GM18499 (cell line): ENCODE results near the gene NYAP2.

ENCODE experiments used
- ATAC-seq: cut with Tn5 transposase; IDR thresholded peaks from one replicate; pipeline ENCODE4 v1.9.1; 2021; ENCODE audit warnings: moderate number of reproducible peaks; ENCODE audit not compliant: insufficient read depth, unreplicated experiment

The NYAP2 gene

DNA sequence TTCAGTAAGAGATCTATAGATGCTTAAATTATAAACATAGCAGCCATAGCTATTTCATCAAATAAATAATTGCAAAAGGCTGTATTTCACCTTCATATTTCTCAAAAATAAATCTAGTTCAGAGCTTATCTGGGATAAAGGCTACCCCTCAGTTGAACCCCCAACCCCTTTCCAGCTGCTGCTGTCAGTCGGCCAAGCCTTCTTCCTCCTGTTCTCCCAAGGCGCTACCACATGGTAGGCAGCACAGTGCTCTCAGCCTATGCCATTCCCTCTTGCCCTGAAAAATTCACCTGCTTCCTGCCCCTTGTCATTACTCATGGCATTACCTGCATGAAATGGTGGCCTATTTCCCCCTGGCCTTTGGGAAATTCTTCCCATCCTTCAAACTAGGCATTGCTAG lies 136.5 kb downstream of the NYAP2 start:
- no peak for ATAC-seq

DNA sequence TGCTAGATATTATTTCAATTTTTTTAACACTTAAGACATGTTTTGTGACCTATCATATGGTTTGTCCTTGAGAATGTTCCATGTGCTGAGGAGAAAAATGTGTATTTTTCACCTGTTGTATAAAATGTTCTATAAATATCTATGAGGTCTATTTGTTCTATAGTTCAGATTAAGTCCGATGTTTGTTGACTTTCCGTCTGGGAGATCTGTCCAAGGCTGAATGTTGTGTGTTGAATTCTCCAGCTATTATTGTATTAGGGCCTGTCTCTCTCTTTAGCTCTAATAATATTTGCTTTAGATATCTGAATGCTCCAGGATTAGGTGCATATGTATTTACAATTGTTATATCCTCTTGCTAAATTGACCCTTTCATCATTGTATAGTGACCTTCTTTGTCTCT lies 144.1 kb downstream of the NYAP2 start:
- ATAC-seq: no peak

DNA sequence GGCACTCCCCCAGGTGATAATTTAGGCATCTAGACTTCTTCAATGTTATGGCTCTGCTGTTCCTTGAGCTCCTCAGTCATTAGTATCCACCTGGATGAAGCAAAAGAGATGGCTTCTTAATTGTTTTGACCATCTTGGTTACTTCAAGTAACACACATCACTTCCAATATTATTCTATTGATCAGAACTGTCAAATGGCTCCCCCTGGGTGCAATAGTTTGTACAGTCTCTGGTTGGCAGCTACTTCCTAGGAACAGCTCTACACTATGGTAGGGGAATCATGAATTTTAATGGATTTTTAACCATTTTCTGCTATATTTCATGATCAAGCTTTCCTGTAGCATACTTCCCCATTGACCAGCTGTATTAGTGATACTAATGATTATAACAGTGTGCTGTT lies 157.0 kb downstream of the NYAP2 start:
- ATAC-seq: no peak

DNA sequence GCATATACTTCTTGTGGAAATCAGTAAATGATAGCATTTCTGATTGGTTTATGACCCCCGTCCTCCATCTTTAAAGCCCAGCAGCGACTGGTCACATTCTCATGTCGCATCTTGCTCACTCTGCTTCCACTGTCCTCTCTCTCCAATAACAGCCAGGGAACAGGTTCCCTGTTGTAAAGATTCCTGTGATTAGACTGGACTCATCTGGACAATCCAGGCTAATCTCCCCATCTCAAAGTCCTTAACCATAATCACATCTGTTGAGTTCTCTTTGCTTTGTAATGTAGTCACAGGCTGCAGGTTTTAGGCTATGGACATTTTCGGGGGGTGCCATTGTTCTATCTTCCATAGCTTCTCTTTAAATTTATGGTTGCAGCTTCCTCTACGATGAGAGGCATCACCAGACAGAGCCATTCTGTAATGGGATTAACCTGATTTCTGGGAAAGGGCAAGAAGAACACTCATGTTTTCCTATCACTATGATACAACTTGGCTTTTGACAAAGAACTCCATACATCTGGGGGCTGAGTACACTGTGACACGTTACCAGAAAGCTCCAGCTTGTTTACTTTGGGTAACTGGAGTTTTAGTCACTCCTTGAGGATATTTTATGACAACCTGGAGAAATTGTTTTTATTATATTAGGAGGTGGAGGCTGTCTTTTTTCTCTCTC lies 159.0 kb downstream of the NYAP2 start:
- no peak for ATAC-seq

DNA sequence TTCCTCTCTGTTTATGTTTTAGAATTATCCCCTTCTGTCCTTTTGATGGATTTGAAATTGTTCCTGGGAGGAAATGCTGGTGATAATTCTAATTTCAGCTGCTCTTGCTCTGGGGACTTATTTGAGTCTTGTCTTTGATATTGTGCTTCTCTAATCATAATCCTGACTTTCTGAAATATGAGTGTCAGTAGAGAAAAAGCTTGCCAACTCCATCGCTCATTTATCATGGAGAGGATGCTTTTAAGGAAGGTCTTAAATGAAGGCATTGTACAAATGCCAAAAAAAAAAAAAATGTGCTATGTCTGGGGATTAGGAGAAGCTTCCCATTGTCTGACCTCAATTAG lies 159.5 kb downstream of the NYAP2 start:
- ATAC-seq: no peak

DNA sequence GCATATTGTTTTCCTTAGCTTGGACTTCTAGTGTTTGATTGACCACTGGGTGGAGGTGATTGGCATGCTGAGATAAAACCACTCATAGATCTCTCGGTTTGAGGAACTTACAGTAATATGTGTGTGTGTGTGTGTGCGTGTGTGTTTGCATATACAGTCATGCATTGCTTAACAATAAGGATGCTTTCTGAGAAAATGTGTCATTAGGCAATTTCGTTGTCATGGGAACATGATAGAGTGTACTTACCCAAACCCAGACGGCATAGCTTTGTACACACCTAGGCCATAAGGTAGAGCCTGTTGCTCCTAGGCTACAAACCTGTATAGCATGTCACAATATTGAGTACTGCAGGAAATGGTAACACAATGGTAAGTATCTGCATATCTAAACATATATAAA lies 167.3 kb downstream of the NYAP2 start:
- no peak for ATAC-seq

DNA sequence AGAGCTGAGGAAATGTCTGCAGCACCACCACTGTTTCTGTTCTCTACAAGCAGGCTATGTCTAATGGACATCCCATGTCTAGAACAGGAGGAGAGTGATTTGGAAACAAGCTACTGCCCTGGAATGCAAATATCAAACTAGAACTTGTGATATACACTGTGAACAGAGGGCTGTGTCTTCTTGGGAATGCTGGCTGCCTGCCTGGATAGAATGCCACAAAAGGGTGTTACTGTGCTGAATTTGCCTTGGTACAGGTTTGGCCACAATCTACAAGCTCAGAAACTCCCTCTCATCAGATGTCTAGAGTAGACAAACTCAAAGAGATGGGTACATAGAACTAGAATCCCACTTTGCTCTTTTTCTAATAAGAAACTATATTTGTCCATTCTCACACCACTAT lies 170.5 kb downstream of the NYAP2 start:
- ATAC-seq: no peak

DNA sequence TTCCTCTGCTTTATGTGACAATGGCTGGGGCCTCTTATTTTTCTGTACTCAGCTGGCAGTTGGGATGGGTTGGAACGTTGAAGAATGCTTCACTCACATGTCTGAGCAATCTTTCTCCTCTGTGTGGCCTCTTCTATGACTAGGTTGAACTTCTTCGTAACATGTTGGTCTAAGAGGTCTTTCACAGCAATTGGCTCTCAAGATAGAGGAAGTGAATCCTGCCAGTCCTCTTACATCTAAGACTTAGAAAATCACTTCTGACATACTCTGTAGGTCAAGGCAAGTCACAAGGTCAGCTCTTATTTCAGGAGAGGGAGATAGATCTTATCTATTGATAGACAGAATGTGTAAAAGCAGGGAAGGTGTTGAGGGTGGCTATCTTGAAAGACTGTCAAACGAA lies 174.1 kb downstream of the NYAP2 start:
- no peak for ATAC-seq

DNA sequence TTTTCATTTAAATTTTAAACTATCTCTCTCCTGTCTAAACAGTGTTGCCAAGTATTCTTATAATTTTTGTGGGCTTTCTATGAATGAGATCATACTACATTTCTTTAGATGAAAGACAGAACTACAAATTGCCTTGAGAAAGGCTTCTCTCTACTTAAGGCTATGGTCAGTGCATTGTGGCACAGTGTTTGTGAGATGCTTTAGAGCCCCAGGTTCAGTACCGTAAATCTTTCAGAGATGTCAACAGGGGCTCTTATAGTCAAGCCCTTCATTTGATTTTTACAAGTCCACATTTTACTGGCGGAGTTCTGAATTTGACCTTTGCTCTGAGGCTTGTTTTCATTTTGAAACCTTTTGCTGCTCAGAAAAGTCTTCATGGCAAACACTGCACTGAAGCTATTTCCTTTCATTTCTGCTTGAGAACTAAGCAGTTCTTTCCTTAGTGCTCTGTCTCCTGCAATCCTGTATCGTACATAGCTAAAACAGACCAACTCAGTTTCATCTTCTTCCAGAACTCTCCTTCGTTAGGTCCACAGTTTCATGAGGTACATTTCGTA lies 175.2 kb downstream of the NYAP2 start:
- no peak for ATAC-seq

DNA sequence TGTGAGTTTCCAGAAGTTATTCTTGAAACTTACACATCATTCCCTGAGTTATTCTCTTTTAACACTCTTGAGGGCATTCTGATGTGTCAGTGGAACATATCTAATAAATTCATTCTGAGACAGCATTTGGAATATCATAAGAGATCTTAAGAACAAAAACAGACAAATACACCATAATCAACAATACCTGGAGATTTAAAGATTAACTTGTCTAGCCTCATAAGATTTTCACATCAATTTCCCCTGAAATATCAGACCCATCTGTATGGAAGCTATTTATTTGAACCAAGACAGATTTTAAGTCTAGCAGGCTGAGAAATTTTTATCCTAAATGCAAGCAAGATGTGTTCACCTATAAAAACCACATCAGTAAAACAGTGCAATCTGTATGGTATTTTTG lies 181.6 kb downstream of the NYAP2 start:
- ATAC-seq: no peak

DNA sequence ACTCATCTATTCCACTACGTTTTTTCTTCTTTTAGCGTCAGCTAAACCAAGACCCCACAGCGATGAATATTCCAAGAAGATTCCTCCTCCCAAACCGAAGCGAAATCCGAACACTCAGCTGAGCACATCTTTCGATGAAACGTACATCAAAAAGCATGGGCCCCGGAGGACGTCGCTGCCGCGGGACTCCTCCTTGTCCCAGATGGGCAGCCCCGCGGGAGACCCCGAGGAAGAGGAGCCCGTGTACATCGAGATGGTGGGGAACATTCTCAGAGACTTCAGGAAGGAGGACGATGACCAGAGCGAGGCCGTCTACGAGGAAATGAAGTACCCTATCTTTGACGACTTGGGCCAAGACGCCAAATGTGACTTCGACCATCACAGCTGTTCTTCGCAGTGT lies 182.4 kb downstream of the NYAP2 start:
- no peak for ATAC-seq

DNA sequence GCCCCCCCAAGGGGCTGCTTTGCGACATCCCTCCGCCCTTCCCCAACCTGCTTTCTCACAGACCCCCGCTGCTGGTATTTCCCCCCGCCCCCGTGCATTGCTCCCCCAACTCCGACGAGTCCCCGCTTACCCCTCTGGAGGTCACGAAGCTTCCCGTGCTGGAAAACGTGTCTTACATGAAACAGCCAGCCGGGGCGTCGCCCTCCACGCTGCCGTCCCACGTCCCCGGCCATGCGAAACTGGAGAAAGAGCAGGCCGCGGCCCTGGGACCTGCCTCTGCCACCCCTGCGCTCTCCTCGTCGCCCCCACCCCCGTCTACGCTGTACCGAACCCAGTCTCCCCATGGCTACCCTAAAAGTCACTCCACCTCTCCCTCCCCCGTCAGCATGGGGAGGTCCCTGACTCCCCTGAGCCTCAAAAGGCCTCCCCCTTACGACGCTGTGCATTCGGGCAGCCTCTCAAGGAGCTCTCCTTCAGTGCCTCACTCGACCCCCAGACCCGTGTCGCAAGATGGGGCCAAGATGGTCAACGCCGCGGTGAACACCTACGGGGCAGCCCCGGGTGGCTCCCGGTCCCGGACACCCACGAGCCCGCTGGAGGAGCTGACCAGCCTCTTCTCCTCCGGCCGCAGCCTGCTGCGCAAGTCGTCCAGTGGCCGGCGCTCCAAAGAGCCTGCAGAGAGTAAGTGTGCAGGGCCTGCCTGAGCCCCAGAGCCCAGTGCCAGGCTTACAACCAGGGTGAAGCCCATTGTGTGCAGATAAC lies 183.0 kb downstream of the NYAP2 start:
- no peak for ATAC-seq

DNA sequence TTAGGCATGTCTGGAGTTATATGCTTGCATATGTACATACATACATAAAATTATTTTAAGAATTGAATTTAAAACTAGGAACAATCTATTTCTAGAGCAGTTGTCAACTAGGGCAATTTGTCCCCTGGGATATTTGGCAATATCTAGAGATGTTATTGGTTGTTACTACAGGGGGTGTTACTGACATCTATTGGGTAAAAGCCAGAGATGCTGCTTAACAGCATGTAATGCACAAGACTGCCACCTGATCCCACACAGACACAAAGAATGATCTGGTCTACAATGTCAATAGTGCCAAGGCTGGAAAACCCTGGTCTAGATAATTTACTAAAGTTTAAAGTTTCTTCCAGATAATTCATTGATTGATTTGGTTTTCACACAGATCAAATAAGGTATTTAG lies 185.3 kb downstream of the NYAP2 start:
- ATAC-seq: no peak

DNA sequence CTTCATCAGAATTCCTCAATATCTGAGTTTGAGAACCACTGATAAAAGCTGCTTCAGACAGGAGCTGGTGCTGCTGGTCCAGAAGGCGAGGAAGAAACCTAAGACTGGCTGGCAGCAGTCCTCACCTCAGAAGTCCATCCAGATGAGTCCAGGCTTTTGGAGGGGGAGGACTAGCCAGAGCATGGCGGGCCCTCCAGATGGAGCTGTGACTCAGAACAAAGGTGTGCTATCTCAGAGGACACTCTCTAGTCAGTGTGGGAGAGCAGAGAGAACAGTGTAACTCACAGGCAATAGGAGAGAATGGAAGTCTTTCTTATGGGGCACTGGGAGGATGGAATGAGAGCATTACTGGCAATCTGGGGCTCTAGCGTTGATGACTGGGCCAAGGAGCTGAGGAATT lies 191.4 kb downstream of the NYAP2 start:
- no peak for ATAC-seq

DNA sequence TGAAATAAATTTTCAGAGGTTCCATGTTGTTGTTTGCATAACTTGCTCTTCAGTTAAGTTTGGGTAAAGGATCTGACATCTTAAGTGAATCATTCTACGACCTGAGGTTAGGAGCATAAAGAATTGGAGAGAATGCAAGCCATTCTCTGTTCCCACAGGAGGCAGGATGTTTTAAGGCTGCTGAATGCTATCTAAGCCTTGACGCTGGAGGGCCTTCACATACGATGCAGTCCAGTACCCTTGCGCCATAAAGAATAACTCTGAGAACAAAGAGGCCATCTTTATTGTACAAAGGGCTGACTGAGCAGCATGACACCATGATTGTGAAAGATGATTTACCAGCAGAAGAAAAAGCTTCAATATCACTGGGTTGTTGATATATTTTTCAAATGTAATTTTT lies 198.4 kb downstream of the NYAP2 start:
- ATAC-seq: no peak

DNA sequence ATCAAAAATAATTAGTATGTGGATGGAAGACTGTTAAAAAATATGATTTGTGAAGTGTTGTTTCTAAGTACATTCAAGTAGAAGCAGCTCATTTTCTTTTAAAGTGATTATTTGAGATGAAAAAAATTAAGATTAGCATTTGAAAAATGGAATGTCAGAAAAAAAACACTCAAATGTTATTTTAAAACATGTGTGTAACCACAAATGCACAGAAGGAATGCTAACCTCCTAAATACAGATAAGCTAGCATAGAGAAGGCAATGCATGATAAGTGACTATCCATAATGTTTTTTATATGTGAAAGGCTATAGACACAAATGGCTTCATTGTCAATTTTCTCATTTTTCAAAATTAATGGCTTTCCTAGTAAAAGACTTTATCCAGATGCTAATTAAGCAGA lies 198.9 kb downstream of the NYAP2 start:
- ATAC-seq: no peak

DNA sequence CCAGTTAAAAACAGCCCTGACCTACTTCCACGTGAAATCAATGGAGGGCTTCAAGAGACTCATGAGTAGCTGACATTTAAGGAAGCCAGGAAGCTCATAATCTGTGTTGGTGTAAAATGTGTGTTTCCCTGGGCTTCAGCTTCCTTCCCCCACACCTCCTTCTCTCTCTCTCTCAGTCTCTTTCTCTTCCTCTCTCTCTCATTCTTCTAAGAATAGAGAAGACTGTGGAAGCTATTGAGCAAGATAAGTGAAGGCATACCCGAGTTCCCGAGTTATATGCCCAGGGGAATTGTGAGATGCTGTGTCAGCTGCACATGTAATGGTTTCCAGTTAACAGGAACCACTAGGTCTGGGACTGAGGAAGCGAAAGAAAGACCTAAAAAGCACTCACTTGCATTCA lies 199.4 kb downstream of the NYAP2 start:
- no peak for ATAC-seq

DNA sequence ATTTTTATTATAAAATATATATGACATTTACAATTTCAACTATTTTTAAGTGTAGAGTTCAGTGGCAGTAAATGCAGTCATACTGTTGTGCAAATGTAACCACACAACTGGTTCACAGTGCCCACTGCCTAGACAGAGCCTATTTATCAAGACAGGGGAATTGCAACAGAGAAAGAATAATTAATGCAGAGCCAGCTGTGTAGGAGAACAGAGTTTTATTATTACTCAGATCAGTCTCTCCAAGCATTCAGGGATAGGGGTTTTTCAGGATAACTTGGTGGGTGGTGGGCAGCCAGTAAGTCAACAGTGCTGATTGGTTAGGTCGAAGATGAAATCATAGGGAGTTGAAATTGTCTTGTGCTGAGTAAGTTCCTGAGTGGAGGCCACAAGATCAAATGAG lies 200.3 kb downstream of the NYAP2 start:
- ATAC-seq: no peak

DNA sequence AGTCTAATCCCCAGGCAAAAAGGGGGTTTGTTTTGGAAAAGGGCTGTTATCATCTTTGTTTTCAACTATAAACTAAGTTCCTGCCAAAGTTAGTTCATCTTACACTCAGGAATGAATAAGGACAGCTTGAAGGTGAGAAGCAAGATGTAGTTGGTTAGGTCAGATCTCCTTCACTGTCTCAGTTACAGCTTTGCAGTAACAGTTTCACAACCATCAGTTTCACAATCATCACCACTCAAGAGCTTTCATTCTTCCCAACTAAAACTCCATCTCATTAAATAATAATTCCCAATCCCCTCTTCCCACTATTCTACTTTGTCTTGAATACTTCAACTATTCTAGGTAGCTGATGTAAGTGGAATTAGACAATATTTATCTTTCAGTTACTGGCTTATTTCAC lies 200.9 kb downstream of the NYAP2 start:
- no peak for ATAC-seq

DNA sequence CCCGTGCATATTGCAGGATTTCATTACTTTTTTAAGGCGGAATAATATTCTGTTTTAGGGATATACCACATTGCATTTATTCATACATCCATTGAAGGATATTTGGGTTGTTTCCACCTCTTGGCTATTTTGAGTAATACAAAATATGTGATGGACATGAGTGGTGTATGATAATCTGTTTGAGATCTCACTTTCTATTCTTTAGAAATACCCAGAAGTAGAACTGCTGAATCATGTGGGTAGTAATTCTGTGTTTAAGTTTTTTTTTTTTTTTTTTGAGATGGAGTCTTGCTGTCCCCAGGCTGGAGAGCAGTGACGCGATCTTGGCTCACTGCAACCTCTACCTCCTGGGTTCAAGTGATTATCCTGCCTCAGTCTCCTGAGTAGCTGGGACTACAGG lies 201.4 kb downstream of the NYAP2 start:
- no peak for ATAC-seq

DNA sequence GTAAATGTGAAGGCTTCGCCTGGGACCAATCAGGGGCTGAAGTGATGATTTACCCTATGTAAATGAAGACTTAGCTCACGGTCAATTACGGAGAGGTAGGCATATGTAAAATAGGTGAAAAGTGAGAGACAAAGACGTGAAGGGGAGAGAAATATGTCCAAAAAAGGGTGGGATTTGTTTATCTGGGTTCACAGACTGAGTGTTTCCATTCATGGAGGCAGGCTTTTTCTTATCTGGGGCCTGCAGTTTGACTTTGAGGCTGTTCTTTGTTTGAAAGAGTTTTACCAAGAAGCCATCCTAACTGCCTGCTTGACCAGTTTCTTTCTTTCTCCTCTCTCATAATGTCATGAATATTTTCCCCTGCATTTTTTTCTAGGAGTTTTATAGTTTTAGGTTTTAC lies 202.7 kb downstream of the NYAP2 start:
- ATAC-seq: no peak

DNA sequence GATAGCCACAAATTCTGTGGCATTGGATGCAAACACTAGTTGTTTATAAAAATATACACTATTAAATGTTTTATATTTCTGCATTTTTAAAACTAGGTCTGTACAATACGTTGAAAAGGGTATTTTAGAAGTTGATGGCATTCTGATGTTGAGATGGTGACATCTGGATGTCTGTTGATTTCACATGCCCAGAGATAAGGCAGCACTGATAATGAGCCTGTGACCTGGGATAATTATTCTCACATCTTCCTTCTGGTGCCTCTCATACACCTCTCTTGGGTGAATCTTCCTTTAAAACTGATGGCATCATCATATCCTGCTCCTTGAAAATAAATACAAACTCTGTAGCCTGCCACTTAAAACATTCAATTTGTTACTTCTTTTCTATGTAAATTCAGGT lies 208.6 kb downstream of the NYAP2 start:
- ATAC-seq: no peak
